Activated naive CD8-positive, alpha-beta T cell (primary cell): ENCODE measurements around the gene PMEPA1.

Source experiments
- H3K27ac Mint-ChIP-seq: one replicate; pipeline ENCODE4 v1.8.0; 2021; ENCODE audit warnings: mixed read lengths
- H3K27me3 Mint-ChIP-seq: one replicate; pipeline ENCODE4 v1.8.0; 2021; ENCODE audit warnings: mixed read lengths
- H3K36me3 Mint-ChIP-seq: one replicate; pipeline ENCODE4 v1.8.0; 2021; ENCODE audit warnings: mixed read lengths
- H3K4me1 Mint-ChIP-seq: one replicate; pipeline ENCODE4 v1.8.0; 2021; ENCODE audit warnings: low read depth, mixed read lengths
- H3K4me3 Mint-ChIP-seq: one replicate; pipeline ENCODE4 v1.8.0; 2021; ENCODE audit warnings: mild to moderate bottlenecking, mixed read lengths
- H3K9me3 Mint-ChIP-seq: one replicate; pipeline ENCODE4 v1.8.0; 2021; ENCODE audit warnings: low read depth, mixed read lengths

PMEPA1 gene

GRCh38 chr20:57622579-57623381, 87.0 kb downstream of the PMEPA1 start:
- Mint-ChIP-seq H3K9me3 (peaks cover 4% of the 10 kb centered on the region), H3K4me1 (peaks cover 72% of the 10 kb centered on the region), H3K27ac (peak overlapping the region; percentile 46), H3K36me3 (peaks cover 16% of the 10 kb centered on the region), H3K4me3 (peak overlapping the region; percentile 8), H3K27me3 (no peaks in the 10 kb centered on the region)

- peak overlapping the region; percentile 8 for H3K4me3 Mint-ChIP-seq
- H3K27ac Mint-ChIP-seq, result peak overlapping the region; percentile 46
- H3K4me1 Mint-ChIP-seq, result peaks cover 72% of the 10 kb centered on the region
- H3K9me3 Mint-ChIP-seq, result peaks cover 4% of the 10 kb centered on the region
- H3K36me3 Mint-ChIP-seq, result peaks cover 16% of the 10 kb centered on the region
- no peaks in the 10 kb centered on the region for H3K27me3 Mint-ChIP-seq
Measured at GRCh38 chr20:57622201-57622570, 87.6 kb downstream of the PMEPA1 start.

DNA sequence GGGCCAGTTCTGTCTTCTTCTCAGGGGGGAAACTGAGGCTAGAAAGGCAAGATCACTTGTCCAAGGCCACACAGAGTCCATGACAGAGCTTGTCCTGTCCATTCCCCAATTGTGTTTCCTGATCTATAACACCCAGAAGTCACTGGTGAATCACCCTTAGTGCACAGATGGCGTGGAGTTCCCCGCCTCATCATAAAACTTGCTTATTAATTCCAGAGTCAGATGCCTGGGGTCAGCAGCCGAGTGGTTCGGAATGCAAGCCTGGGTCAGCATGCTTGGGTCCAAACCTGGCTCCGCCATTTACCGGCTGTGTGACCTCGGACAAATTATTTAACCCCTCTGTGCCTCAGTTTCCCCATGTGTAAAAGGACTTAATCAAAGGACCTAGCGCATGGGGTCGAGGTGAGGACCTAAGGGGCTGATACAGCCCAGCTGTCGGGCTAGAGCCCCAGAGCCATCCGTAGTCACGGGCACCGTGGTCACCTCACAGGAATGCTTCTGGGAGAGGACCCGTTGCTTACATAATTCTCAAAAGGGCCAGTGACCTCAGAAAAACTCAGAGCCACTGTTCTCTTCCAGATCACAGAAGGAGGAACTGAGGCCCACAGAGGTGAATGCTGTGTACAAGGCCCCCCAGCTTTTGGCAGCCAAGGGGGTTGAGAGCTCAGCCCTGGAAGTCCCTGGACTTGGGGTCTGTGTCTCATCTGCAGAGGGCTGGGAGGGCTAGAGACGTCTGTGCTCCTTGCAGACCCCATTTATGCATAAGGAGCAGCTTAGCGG, 88.2 kb downstream of the PMEPA1 start:
- Mint-ChIP-seq H3K9me3 (peaks cover 4% of the 10 kb centered on the region), H3K27ac (peak overlapping the region; percentile 74), H3K4me1 (peaks cover 72% of the 10 kb centered on the region), H3K4me3 (peak overlapping the region; percentile 75), H3K36me3 (peaks cover 16% of the 10 kb centered on the region), H3K27me3 (no peaks in the 10 kb centered on the region)

GRCh38 chr20:57620999-57621398, 88.8 kb downstream of the PMEPA1 start:
- Mint-ChIP-seq H3K9me3 (peaks cover 4% of the 10 kb centered on the region), H3K27ac (peak overlapping the region; percentile 74), H3K36me3 (peaks cover 14% of the 10 kb centered on the region), H3K27me3 (no peaks in the 10 kb centered on the region), H3K4me3 (peak overlapping the region; percentile 75), H3K4me1 (peaks cover 66% of the 10 kb centered on the region)

DNA sequence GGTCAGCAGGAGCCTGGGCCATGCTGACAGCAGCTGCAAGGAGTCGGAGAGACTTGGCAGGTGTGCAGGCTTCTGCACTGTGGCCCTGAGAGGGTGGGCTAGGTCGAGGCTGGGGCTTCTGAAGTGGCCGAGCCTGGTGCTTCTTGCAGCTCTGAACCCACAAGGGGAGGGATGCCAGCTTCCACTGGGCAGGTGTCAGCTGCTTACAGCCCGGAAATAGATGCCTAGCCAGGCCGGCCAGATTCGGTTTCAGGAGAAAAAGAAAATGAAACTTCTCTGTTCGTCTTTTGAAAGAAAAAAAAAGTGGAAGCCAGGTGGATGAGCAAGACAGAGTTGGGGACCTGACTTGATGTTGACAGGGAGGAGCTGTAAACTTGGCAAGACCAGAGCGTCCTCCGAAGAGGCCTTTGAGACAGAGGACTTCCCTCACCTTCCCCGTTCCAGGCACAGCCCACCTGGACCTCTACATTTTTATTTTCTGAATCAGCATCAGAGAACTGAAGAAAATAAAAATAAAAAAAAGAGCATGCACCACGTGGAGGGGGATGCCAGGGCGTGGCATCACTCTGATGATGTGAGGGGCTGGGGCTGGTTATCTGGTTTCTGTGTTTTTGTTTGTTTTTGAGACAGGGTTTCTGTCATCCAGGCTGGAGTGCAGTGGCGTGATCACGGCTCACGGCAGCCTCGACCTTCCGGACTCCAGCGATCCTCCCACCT, 89.4 kb downstream of the PMEPA1 start, which contains the start of gene ZBP1:
TSS of gene ZBP1 (minus strand) at position 153 of the 717 bp plus-strand sequence. CDS start at position 22, 131 bp downstream.
- Mint-ChIP-seq H3K4me1 (peaks cover 62% of the 10 kb centered on the region), H3K27me3 (no peaks in the 10 kb centered on the region), H3K4me3 (peak within 1 kb of the TSS; percentile 75), H3K9me3 (peaks cover 4% of the 10 kb centered on the region), H3K36me3 (peaks cover 12% of the 10 kb centered on the region), H3K27ac (peak within 1 kb of the TSS; percentile 87)

GRCh38 chr20:57619051-57619831, 90.6 kb downstream of the PMEPA1 start:
- Mint-ChIP-seq H3K27me3 (no peaks in the 10 kb centered on the region), H3K4me1 (peaks cover 60% of the 10 kb centered on the region), H3K4me3 (peak overlapping the region; percentile 75), H3K9me3 (no peaks in the 10 kb centered on the region), H3K27ac (peak overlapping the region; percentile 87), H3K36me3 (peaks cover 7% of the 10 kb centered on the region)

- Mint-ChIP-seq H3K36me3 (peaks cover 4% of the 10 kb centered on the region), H3K27me3 (no peaks in the 10 kb centered on the region), H3K4me1 (peaks cover 60% of the 10 kb centered on the region), H3K9me3 (no peaks in the 10 kb centered on the region), H3K27ac (peak overlapping the region; percentile 87), H3K4me3 (peak overlapping the region; percentile 75)
Measured at GRCh38 chr20:57618764-57619050, 91.1 kb downstream of the PMEPA1 start.

GRCh38 chr20:57618091-57618763, 91.6 kb downstream of the PMEPA1 start:
- H3K4me1 Mint-ChIP-seq, result peaks cover 60% of the 10 kb centered on the region
- peak overlapping the region; percentile 75 for H3K4me3 Mint-ChIP-seq
- peaks cover 4% of the 10 kb centered on the region for H3K36me3 Mint-ChIP-seq
- H3K9me3 Mint-ChIP-seq, result no peaks in the 10 kb centered on the region
- H3K27ac Mint-ChIP-seq, result peak overlapping the region; percentile 87
- H3K27me3 Mint-ChIP-seq, result no peaks in the 10 kb centered on the region

- Mint-ChIP-seq H3K27ac (no peak overlapping the region), H3K36me3 (peaks cover 6% of the 10 kb centered on the region), H3K4me3 (peak overlapping the region; percentile 30), H3K9me3 (no peaks in the 10 kb centered on the region), H3K4me1 (peaks cover 53% of the 10 kb centered on the region), H3K27me3 (no peaks in the 10 kb centered on the region)
Measured at GRCh38 chr20:57617079-57617795, 92.6 kb downstream of the PMEPA1 start.

GRCh38 chr20:57616143-57616951, 93.5 kb downstream of the PMEPA1 start:
- H3K9me3 Mint-ChIP-seq, result no peaks in the 10 kb centered on the region
- H3K4me3 Mint-ChIP-seq, result no peak overlapping the region
- peaks cover 6% of the 10 kb centered on the region for H3K36me3 Mint-ChIP-seq
- no peaks in the 10 kb centered on the region for H3K27me3 Mint-ChIP-seq
- H3K4me1 Mint-ChIP-seq, result peaks cover 47% of the 10 kb centered on the region
- H3K27ac Mint-ChIP-seq, result peak overlapping the region; percentile 28

DNA sequence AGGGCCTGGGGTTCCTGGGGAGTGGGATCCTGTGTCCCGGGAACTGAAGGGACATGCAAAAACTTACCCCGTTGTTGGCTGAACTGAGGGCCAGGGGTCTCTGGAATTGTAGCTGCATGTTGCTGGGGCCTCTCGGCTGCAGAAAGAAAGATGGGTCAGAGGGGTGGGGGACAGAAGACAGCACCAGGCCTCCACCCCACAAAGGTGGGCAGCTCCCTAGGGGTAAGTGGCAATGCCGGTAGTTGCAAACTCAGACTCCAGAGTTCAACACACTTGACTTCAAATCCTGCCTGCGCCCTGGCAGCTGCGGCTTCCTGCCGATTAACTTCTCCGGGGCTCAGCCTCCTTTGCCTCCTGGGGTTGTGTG, 94.4 kb downstream of the PMEPA1 start:
- Mint-ChIP-seq H3K36me3 (peaks cover 8% of the 10 kb centered on the region), H3K9me3 (no peaks in the 10 kb centered on the region), H3K27ac (no peak overlapping the region), H3K4me1 (peaks cover 37% of the 10 kb centered on the region), H3K27me3 (no peaks in the 10 kb centered on the region), H3K4me3 (no peak overlapping the region)

DNA sequence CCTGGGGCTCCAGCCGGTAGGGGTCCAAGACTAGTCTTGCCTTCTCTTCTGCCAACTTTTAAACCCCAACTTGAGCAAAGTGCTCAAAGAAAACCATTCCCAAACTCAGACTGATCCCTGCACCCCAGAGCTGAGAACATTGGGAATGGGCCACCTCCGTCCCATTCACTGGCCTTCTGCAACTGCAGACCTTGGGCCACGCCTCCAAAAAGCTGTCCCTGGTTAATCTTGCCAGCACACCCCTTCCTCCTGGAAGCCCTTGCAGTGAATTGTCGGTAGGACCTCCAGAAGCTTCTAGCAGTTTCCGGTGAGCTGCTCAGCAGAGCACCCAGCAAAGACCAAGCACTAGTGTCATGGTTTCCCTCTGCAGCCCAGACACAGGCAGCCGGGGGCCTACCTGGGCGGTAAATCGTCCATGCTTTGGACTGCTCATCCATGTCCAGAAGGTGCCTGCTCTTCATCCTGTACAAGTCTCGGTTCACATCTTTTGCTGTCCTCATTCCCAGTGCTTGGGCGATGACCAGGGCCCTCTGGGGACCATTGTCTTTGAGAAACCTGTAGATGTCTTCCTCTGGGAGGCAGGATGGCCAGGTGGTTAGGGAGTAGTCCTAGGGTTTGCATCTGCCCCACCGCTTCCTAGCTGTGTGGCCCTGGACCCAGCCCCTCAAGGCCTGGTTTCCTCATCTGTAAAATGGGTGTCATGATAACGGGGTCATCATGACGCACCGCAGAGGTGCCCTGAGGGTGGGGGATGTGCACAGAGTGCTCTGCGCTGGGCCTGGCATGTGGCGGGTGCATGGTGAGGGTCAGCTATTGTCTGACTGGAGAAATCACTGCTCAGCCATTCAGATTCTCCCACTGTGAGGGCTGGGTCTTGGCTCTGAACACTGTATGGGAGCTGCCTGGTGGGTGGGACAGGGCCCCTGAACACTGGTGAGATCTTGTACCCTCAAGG, 95.0 kb downstream of the PMEPA1 start:
- Mint-ChIP-seq H3K36me3 (peaks cover 9% of the 10 kb centered on the region), H3K9me3 (no peaks in the 10 kb centered on the region), H3K27ac (no peak overlapping the region), H3K27me3 (no peaks in the 10 kb centered on the region), H3K4me1 (peaks cover 32% of the 10 kb centered on the region), H3K4me3 (no peak overlapping the region)
